ENCODE results near the gene TMEM130.

DNA sequence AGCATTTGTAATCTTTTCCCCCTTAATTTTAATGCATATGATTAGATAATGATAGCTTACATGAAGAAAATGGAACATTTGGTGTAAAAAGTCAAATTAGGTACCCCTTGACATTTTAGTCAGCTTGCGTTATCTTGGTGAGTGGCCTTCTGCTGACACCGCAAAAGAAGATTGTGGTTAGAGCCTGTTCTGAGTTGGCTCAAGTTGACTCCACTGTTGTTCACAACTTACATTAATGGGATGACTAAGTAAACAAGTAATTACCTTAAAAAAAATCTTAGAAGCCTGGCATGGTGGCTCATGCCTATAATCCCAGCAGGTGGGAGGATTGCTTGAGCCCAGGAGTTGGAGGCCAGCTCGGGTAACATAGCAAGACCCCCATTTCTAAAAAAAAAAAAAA lies 32.7 kb upstream of the TMEM130 start:
- TF ChIP-seq, protein P1, sequence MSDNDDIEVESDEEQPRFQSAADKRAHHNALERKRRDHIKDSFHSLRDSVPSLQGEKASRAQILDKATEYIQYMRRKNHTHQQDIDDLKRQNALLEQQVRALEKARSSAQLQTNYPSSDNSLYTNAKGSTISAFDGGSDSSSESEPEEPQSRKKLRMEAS (IDR thresholded peaks at IDR 0.05), result no peak
- TF ChIP-seq, protein P2, sequence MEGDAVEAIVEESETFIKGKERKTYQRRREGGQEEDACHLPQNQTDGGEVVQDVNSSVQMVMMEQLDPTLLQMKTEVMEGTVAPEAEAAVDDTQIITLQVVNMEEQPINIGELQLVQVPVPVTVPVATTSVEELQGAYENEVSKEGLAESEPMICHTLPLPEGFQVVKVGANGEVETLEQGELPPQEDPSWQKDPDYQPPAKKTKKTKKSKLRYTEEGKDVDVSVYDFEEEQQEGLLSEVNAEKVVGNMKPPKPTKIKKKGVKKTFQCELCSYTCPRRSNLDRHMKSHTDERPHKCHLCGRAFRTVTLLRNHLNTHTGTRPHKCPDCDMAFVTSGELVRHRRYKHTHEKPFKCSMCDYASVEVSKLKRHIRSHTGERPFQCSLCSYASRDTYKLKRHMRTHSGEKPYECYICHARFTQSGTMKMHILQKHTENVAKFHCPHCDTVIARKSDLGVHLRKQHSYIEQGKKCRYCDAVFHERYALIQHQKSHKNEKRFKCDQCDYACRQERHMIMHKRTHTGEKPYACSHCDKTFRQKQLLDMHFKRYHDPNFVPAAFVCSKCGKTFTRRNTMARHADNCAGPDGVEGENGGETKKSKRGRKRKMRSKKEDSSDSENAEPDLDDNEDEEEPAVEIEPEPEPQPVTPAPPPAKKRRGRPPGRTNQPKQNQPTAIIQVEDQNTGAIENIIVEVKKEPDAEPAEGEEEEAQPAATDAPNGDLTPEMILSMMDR (IDR thresholded peaks at IDR 0.05; ENCODE audit: low read depth, low read length, missing input control), result no peak
- TF ChIP-seq RAD21 (IDR thresholded peaks at IDR 0.05) (no peak), SP1 (IDR thresholded peaks at IDR 0.05) (no peak), FOXA1 (IDR thresholded peaks at IDR 0.05) (no peak), YY1 (IDR thresholded peaks at IDR 0.05) (no peak)
- TF ChIP-seq, protein P3, sequence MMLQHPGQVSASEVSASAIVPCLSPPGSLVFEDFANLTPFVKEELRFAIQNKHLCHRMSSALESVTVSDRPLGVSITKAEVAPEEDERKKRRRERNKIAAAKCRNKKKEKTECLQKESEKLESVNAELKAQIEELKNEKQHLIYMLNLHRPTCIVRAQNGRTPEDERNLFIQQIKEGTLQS (IDR thresholded peaks at IDR 0.05), result no peak

Data from liver (tissue), 3 donors.